ENCODE data around the gene NR3C2. TPM values are rescaled to one million over a fixed set of nuclear protein-coding genes. Genes with fewer than 3 reads are reported as not detected.
A peak's percentile ranks its signal among the peaks of the same experiment; 100 is the strongest.

Gene NR3C2
- total and polyA plus RNA-seq, 3 experiments from 2014 or later = 5.7 to 7.3 (median 6.3) TPM

DNA sequence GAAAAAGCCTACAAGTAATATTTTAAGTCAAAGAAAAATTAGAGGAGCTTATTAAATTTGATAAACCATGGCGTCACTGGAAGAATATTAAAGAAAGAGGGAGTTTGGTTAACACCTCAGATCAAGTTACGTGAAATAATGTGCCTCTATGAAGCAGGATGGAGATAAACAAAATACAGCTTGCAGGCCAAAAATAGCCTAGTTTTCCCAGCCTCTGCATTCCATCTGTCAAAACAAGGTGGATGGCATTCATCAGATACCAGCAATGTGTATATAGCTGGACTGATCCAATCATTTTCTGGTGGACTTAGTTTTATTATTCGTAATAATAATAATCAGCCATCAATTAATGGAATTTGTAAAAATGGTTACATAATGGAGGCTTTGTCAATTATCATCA is 230.7 kb downstream of the NR3C2 start:
- H3K4me3 ChIP-seq (ENCODE audit: low read length) = no peak overlapping the region
- no peaks in the 10 kb centered on the region for H3K9me3 ChIP-seq (ENCODE audit: low read length)
- POLR2A ChIA-PET = no interaction called here
- H3K4me3 Mint-ChIP-seq = no peak overlapping the region
- CTCF ChIA-PET = no interaction called here
- H3K27me3 ChIP-seq (ENCODE audit: insufficient read depth, low read length, poor library complexity, severe bottlenecking) = no peaks in the 10 kb centered on the region
- H3K27me3 Mint-ChIP-seq = peaks cover 0 to 1% of the 10 kb centered on the region in 2 donors
- peaks cover 0 to 8% (median 4%) of the 10 kb centered on the region in 3 donors for H3K36me3 Mint-ChIP-seq
- peaks cover 13 to 16% (median 16%) of the 10 kb centered on the region in 3 donors for H3K4me1 Mint-ChIP-seq
- H3K27ac Mint-ChIP-seq = no peak overlapping the region
- no peak overlapping the region for H3K27ac ChIP-seq (ENCODE audit: low read depth, low read length)
- H3K9me3 Mint-ChIP-seq = no peaks in the 10 kb centered on the region
- no peaks in the 10 kb centered on the region for H3K36me3 ChIP-seq (ENCODE audit: insufficient read depth, low read length)
- no peak for DNase-seq
- peaks cover 5% of the 10 kb centered on the region for H3K4me1 ChIP-seq (ENCODE audit: insufficient read depth, low read length)

GRCh38 chr4:148210661-148211060 is 231.6 kb downstream of the NR3C2 start:
- POLR2A ChIA-PET = no interaction called here
- H3K36me3 Mint-ChIP-seq = peaks cover 0 to 8% (median 4%) of the 10 kb centered on the region in 3 donors
- no peak overlapping the region for H3K27ac Mint-ChIP-seq
- no peak overlapping the region for H3K27ac ChIP-seq (ENCODE audit: low read depth, low read length)
- H3K9me3 ChIP-seq (ENCODE audit: low read length) = no peaks in the 10 kb centered on the region
- H3K4me1 Mint-ChIP-seq = peaks cover 9 to 13% (median 10%) of the 10 kb centered on the region in 3 donors
- no peak overlapping the region for H3K4me3 ChIP-seq (ENCODE audit: low read length)
- DNase-seq = no peak
- no peaks in the 10 kb centered on the region for H3K9me3 Mint-ChIP-seq
- H3K27me3 ChIP-seq (ENCODE audit: insufficient read depth, low read length, poor library complexity, severe bottlenecking) = no peaks in the 10 kb centered on the region
- no peak overlapping the region for H3K4me3 Mint-ChIP-seq
- CTCF ChIA-PET = no interaction called here
- no peaks in the 10 kb centered on the region for H3K4me1 ChIP-seq (ENCODE audit: insufficient read depth, low read length)
- H3K27me3 Mint-ChIP-seq = peaks cover 0 to 3% of the 10 kb centered on the region in 2 donors
- H3K36me3 ChIP-seq (ENCODE audit: insufficient read depth, low read length) = no peaks in the 10 kb centered on the region

DNA sequence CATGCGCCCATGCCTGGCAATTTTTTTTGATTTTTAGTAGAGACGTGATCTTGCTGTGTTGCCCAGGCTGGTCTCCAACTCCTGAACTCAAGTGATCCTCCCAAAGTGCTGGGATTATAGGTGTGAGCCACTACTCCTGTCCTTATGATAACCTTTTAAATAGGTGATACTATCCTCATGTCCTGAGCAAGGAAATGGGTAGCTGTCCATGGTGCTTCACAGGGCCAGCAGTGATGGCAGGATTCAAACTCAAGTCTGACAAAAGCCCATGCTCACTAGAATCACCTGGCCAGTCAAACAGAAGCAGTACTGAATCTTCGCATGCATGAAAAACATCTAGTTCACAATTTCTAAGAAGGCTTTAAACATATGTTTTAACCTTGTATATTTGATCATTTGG is 235.1 kb downstream of the NR3C2 start:
- H3K4me3 Mint-ChIP-seq = no peak overlapping the region
- peaks cover 0 to 4% of the 10 kb centered on the region in 2 donors for H3K27me3 Mint-ChIP-seq
- Histone ChIP-seq H3K27ac (ENCODE audit: low read depth, low read length) (no peak overlapping the region), H3K9me3 (ENCODE audit: low read length) (no peaks in the 10 kb centered on the region), H3K36me3 (ENCODE audit: insufficient read depth, low read length) (no peaks in the 10 kb centered on the region), H3K4me3 (ENCODE audit: low read length) (no peak overlapping the region), H3K4me1 (ENCODE audit: insufficient read depth, low read length) (no peaks in the 10 kb centered on the region), H3K27me3 (ENCODE audit: insufficient read depth, low read length, poor library complexity, severe bottlenecking) (no peaks in the 10 kb centered on the region)
- H3K36me3 Mint-ChIP-seq = peaks cover 0 to 6% (median 0%) of the 10 kb centered on the region in 3 donors
- H3K4me1 Mint-ChIP-seq = peaks cover 4 to 26% (median 9%) of the 10 kb centered on the region in 3 donors
- H3K27ac Mint-ChIP-seq = no peak overlapping the region
- H3K9me3 Mint-ChIP-seq = no peaks in the 10 kb centered on the region
- ChIA-PET CTCF (interaction anchor here (0.6 kb wide), 1 partner anchor 8 kb away, joined by 3 read pairs; no protein-coding TSS in a partner anchor), POLR2A (interaction anchor here (0.6 kb wide), 1 partner anchor 1760 kb away, joined by 3 read pairs; no protein-coding TSS in a partner anchor)
- no peak for DNase-seq

GRCh38 chr4:148205476-148205875 is 236.7 kb downstream of the NR3C2 start:
- CTCF ChIA-PET = no interaction called here

DNA sequence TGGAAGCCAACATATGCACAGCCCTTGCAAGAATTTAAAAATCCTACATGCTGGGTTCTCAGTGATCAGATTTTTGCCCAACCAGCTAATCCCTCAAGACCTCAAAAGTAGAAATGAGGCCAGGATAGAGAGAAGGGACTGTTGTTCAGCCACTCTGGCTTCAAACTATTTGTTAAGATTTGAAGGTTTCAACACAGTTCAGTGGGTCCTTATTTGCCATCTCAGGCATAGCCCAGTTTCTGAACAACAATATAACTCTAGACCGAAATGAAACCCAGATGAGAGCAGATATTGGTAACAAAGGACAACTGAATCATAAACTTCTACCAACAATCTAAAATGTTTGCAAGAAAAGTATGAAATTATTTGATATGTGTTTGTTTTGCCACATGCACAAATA is 237.3 kb downstream of the NR3C2 start:
- no peak overlapping the region for H3K4me3 Mint-ChIP-seq
- Histone ChIP-seq H3K27me3 (ENCODE audit: insufficient read depth, low read length, poor library complexity, severe bottlenecking) (no peaks in the 10 kb centered on the region), H3K9me3 (ENCODE audit: low read length) (no peaks in the 10 kb centered on the region), H3K4me3 (ENCODE audit: low read length) (no peak overlapping the region), H3K27ac (ENCODE audit: low read depth, low read length) (no peak overlapping the region), H3K4me1 (ENCODE audit: insufficient read depth, low read length) (no peaks in the 10 kb centered on the region), H3K36me3 (ENCODE audit: insufficient read depth, low read length) (no peaks in the 10 kb centered on the region)
- peaks cover 0 to 5% (median 0%) of the 10 kb centered on the region in 3 donors for H3K36me3 Mint-ChIP-seq
- DNase-seq = no peak
- H3K9me3 Mint-ChIP-seq = no peaks in the 10 kb centered on the region
- ChIA-PET CTCF (no interaction called here), POLR2A (no interaction called here)
- peaks cover 0 to 4% of the 10 kb centered on the region in 2 donors for H3K27me3 Mint-ChIP-seq
- H3K4me1 Mint-ChIP-seq = peaks cover 4 to 29% (median 10%) of the 10 kb centered on the region in 3 donors
- H3K27ac Mint-ChIP-seq = no peak overlapping the region

More at GRCh38 chr4:148205476-148205875, 236.7 kb downstream of the NR3C2 start:
- Mint-ChIP-seq H3K4me1 (peaks cover 4 to 29% (median 10%) of the 10 kb centered on the region in 3 donors), H3K27ac (no peak overlapping the region), H3K36me3 (peaks cover 0 to 4% (median 0%) of the 10 kb centered on the region in 3 donors), H3K27me3 (peaks cover 0 to 4% of the 10 kb centered on the region in 2 donors), H3K9me3 (no peaks in the 10 kb centered on the region), H3K4me3 (no peak overlapping the region)
- H3K9me3 ChIP-seq (ENCODE audit: low read length) = no peaks in the 10 kb centered on the region
- H3K27ac ChIP-seq (ENCODE audit: low read depth, low read length) = no peak overlapping the region
- H3K4me1 ChIP-seq (ENCODE audit: insufficient read depth, low read length) = no peaks in the 10 kb centered on the region
- POLR2A ChIA-PET = no interaction called here
- H3K4me3 ChIP-seq (ENCODE audit: low read length) = no peak overlapping the region
- DNase-seq = no peak
- H3K36me3 ChIP-seq (ENCODE audit: insufficient read depth, low read length) = no peaks in the 10 kb centered on the region
- H3K27me3 ChIP-seq (ENCODE audit: insufficient read depth, low read length, poor library complexity, severe bottlenecking) = no peaks in the 10 kb centered on the region

GRCh38 chr4:148204171-148204570 is 238.0 kb downstream of the NR3C2 start:
- Histone ChIP-seq H3K27me3 (ENCODE audit: insufficient read depth, low read length, poor library complexity, severe bottlenecking) (no peaks in the 10 kb centered on the region), H3K4me1 (ENCODE audit: insufficient read depth, low read length) (no peaks in the 10 kb centered on the region), H3K4me3 (ENCODE audit: low read length) (no peak overlapping the region), H3K36me3 (ENCODE audit: insufficient read depth, low read length) (no peaks in the 10 kb centered on the region), H3K27ac (ENCODE audit: low read depth, low read length) (no peak overlapping the region), H3K9me3 (ENCODE audit: low read length) (no peaks in the 10 kb centered on the region)
- H3K36me3 Mint-ChIP-seq = peaks cover 0 to 5% (median under 1%) of the 10 kb centered on the region in 3 donors
- DNase-seq = no peak
- H3K9me3 Mint-ChIP-seq = no peaks in the 10 kb centered on the region
- H3K4me3 Mint-ChIP-seq = no peak overlapping the region
- POLR2A ChIA-PET = no interaction called here
- peaks cover 0 to 4% of the 10 kb centered on the region in 2 donors for H3K27me3 Mint-ChIP-seq
- CTCF ChIA-PET = no interaction called here
- no peak overlapping the region for H3K27ac Mint-ChIP-seq
- H3K4me1 Mint-ChIP-seq = peaks cover 4 to 29% (median 10%) of the 10 kb centered on the region in 3 donors

DNA sequence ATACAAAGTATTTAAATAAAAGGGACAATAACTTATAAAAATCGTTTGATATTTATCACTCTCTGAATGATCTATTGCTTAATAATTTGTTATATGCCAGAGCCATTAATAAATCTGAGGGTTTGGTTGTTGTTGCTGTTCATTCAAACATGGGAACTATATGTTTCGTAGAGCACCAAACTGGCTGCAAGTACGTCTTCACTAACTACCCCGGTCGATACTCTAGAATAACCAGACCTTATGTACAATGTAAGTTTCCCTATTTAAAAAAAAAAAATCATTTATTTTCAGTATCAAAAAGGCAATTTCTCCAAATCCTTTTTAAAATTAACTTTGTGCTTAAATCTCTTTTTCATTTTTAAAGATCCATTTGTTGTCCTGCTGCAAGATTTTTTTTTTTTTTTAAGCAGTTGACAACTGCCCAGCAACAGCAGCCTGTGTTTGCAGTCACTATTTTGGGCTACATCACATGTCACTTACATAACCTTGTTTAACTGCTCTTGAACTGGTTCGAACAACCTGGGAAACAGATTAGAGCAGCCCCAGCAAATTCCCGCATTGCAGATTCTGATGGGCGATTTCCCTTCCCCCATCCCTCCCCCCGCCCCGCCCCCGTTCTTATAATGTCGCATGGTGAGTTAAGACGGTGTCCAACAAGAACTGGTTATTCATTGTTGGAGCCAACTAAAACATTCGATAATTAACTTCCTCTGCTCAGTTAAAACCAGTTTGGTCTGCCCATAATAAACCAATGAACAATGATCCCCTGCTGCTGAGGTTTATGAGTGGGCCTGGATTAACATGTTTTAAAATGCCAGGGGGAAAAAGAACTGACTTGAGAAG is 238.9 kb downstream of the NR3C2 start:
- no peak overlapping the region for H3K27ac Mint-ChIP-seq
- no peak overlapping the region for H3K4me3 Mint-ChIP-seq
- peaks cover 0 to 2% (median 2%) of the 10 kb centered on the region in 3 donors for H3K36me3 Mint-ChIP-seq
- peaks cover 1 to 26% (median 10%) of the 10 kb centered on the region in 3 donors for H3K4me1 Mint-ChIP-seq
- H3K9me3 Mint-ChIP-seq = no peaks in the 10 kb centered on the region
- no peaks in the 10 kb centered on the region for H3K36me3 ChIP-seq (ENCODE audit: insufficient read depth, low read length)
- POLR2A ChIA-PET = no interaction called here
- no peaks in the 10 kb centered on the region for H3K27me3 ChIP-seq (ENCODE audit: insufficient read depth, low read length, poor library complexity, severe bottlenecking)
- peaks cover 0 to 4% of the 10 kb centered on the region in 2 donors for H3K27me3 Mint-ChIP-seq
- no peak for DNase-seq
- H3K9me3 ChIP-seq (ENCODE audit: low read length) = no peaks in the 10 kb centered on the region
- H3K4me3 ChIP-seq (ENCODE audit: low read length) = no peak overlapping the region
- H3K4me1 ChIP-seq (ENCODE audit: insufficient read depth, low read length) = no peaks in the 10 kb centered on the region
- no peak overlapping the region for H3K27ac ChIP-seq (ENCODE audit: low read depth, low read length)
- CTCF ChIA-PET = no interaction called here

DNA sequence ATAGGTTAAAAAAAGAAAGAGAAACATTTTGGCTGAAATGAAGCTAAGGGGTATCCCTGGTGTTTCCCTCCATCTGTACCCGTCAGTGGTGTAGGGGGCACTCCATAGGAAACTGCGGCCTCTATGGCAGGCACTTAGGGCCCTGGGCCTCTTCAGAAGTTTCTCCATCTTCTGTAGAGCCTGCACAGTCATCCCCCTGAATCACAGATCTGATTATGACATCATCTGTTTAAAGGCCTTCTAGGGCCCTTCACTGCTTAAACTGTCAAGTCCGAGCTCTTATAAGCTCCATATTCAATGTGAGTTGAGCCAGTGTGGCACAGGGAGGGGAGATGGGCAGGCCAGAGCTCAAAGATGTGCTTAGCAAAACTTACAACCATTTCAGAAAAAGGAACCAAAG is 241.3 kb downstream of the NR3C2 start:
- Histone ChIP-seq H3K27ac (ENCODE audit: low read depth, low read length) (no peak overlapping the region), H3K4me1 (ENCODE audit: insufficient read depth, low read length) (no peaks in the 10 kb centered on the region), H3K27me3 (ENCODE audit: insufficient read depth, low read length, poor library complexity, severe bottlenecking) (no peaks in the 10 kb centered on the region), H3K9me3 (ENCODE audit: low read length) (no peaks in the 10 kb centered on the region), H3K36me3 (ENCODE audit: insufficient read depth, low read length) (no peaks in the 10 kb centered on the region), H3K4me3 (ENCODE audit: low read length) (no peak overlapping the region)
- H3K9me3 Mint-ChIP-seq = no peaks in the 10 kb centered on the region
- peak overlapping the region in 1 of 8 donors; percentile 53 for H3K27ac Mint-ChIP-seq
- peaks cover 0 to 33% (median 10%) of the 10 kb centered on the region in 3 donors for H3K4me1 Mint-ChIP-seq
- ChIA-PET POLR2A (no interaction called here), CTCF (no interaction called here)
- no peak overlapping the region for H3K4me3 Mint-ChIP-seq
- no peak for DNase-seq
- peaks cover 0 to 3% of the 10 kb centered on the region in 2 donors for H3K27me3 Mint-ChIP-seq
- H3K36me3 Mint-ChIP-seq = peaks cover 2 to 4% (median 3%) of the 10 kb centered on the region in 3 donors

Data from CD8-positive, alpha-beta memory T cell (primary cell).